Measurements from ENCODE around the gene RIPOR3.

- TF ChIP-seq, protein P1, sequence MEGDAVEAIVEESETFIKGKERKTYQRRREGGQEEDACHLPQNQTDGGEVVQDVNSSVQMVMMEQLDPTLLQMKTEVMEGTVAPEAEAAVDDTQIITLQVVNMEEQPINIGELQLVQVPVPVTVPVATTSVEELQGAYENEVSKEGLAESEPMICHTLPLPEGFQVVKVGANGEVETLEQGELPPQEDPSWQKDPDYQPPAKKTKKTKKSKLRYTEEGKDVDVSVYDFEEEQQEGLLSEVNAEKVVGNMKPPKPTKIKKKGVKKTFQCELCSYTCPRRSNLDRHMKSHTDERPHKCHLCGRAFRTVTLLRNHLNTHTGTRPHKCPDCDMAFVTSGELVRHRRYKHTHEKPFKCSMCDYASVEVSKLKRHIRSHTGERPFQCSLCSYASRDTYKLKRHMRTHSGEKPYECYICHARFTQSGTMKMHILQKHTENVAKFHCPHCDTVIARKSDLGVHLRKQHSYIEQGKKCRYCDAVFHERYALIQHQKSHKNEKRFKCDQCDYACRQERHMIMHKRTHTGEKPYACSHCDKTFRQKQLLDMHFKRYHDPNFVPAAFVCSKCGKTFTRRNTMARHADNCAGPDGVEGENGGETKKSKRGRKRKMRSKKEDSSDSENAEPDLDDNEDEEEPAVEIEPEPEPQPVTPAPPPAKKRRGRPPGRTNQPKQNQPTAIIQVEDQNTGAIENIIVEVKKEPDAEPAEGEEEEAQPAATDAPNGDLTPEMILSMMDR (IDR thresholded peaks at IDR 0.05; ENCODE audit: low read length) = peak; percentile 98
- no peak for TF ChIP-seq EZH2 (IDR thresholded peaks at IDR 0.05; ENCODE audit: borderline replicate concordance, low read length)
These were observed 103.2 kb downstream of the RIPOR3 start for GRCh38 chr20:50588034-50588736.
